ENCODE measurements around the gene ADAMTSL1. TPM values are rescaled to one million over a fixed set of nuclear protein-coding genes. Genes with fewer than 3 reads are reported as not detected.

ADAMTSL1 gene
- total and polyA plus RNA-seq, 2 of the 13 experiments (the other 11 are each of a cell fraction or from before 2014, with no cell fraction given): not detected

GRCh38 chr9:18442629-18443491 is 31.1 kb upstream of the ADAMTSL1 start (continued):
- TF ChIP-seq, protein P1, sequence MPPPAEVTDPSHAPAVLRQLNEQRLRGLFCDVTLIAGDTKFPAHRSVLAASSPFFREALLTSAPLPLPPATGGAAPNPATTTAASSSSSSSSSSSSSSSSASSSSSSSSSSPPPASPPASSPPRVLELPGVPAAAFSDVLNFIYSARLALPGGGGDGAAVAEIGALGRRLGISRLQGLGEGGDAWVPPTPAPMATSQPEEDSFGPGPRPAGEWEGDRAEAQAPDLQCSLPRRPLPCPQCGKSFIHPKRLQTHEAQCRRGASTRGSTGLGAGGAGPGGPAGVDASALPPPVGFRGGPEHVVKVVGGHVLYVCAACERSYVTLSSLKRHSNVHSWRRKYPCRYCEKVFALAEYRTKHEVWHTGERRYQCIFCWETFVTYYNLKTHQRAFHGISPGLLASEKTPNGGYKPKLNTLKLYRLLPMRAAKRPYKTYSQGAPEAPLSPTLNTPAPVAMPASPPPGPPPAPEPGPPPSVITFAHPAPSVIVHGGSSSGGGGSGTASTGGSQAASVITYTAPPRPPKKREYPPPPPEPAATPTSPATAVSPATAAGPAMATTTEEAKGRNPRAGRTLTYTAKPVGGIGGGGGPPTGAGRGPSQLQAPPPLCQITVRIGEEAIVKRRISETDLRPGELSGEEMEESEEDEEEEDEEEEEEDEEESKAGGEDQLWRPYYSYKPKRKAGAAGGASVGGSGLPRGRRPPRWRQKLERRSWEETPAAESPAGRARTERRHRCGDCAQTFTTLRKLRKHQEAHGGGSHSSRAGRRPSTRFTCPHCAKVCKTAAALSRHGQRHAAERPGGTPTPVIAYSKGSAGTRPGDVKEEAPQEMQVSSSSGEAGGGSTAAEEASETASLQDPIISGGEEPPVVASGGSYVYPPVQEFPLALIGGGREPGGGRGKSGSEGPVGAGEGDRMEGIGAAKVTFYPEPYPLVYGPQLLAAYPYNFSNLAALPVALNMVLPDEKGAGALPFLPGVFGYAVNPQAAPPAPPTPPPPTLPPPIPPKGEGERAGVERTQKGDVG (CRISPR knock-in tag; IDR thresholded peaks at IDR 0.05; ENCODE audit: borderline replicate concordance): no peak
- TF ChIP-seq ZNF567 (CRISPR knock-in tag; IDR thresholded peaks at IDR 0.05; ENCODE audit: borderline replicate concordance) (no peak), ATF7 (IDR thresholded peaks at IDR 0.05) (peak; percentile 59; the same call in 1 of the 2 replicates), ATF7 (CRISPR knock-in tag; IDR thresholded peaks at IDR 0.05) (no peak), ZNF296 (CRISPR knock-in tag; conservative IDR thresholded peaks at IDR 0.05) (no peak), KLF15 (CRISPR knock-in tag; IDR thresholded peaks at IDR 0.05; ENCODE audit: borderline replicate concordance) (no peak), CREM (IDR thresholded peaks at IDR 0.05) (no peak), CREM (CRISPR knock-in tag; IDR thresholded peaks at IDR 0.05) (no peak), RAD21 (CRISPR knock-in tag; IDR thresholded peaks at IDR 0.05) (0 out of 2 replicates have a peak, but pooled peaks have one; percentile 10)
- TF ChIP-seq, protein P2, sequence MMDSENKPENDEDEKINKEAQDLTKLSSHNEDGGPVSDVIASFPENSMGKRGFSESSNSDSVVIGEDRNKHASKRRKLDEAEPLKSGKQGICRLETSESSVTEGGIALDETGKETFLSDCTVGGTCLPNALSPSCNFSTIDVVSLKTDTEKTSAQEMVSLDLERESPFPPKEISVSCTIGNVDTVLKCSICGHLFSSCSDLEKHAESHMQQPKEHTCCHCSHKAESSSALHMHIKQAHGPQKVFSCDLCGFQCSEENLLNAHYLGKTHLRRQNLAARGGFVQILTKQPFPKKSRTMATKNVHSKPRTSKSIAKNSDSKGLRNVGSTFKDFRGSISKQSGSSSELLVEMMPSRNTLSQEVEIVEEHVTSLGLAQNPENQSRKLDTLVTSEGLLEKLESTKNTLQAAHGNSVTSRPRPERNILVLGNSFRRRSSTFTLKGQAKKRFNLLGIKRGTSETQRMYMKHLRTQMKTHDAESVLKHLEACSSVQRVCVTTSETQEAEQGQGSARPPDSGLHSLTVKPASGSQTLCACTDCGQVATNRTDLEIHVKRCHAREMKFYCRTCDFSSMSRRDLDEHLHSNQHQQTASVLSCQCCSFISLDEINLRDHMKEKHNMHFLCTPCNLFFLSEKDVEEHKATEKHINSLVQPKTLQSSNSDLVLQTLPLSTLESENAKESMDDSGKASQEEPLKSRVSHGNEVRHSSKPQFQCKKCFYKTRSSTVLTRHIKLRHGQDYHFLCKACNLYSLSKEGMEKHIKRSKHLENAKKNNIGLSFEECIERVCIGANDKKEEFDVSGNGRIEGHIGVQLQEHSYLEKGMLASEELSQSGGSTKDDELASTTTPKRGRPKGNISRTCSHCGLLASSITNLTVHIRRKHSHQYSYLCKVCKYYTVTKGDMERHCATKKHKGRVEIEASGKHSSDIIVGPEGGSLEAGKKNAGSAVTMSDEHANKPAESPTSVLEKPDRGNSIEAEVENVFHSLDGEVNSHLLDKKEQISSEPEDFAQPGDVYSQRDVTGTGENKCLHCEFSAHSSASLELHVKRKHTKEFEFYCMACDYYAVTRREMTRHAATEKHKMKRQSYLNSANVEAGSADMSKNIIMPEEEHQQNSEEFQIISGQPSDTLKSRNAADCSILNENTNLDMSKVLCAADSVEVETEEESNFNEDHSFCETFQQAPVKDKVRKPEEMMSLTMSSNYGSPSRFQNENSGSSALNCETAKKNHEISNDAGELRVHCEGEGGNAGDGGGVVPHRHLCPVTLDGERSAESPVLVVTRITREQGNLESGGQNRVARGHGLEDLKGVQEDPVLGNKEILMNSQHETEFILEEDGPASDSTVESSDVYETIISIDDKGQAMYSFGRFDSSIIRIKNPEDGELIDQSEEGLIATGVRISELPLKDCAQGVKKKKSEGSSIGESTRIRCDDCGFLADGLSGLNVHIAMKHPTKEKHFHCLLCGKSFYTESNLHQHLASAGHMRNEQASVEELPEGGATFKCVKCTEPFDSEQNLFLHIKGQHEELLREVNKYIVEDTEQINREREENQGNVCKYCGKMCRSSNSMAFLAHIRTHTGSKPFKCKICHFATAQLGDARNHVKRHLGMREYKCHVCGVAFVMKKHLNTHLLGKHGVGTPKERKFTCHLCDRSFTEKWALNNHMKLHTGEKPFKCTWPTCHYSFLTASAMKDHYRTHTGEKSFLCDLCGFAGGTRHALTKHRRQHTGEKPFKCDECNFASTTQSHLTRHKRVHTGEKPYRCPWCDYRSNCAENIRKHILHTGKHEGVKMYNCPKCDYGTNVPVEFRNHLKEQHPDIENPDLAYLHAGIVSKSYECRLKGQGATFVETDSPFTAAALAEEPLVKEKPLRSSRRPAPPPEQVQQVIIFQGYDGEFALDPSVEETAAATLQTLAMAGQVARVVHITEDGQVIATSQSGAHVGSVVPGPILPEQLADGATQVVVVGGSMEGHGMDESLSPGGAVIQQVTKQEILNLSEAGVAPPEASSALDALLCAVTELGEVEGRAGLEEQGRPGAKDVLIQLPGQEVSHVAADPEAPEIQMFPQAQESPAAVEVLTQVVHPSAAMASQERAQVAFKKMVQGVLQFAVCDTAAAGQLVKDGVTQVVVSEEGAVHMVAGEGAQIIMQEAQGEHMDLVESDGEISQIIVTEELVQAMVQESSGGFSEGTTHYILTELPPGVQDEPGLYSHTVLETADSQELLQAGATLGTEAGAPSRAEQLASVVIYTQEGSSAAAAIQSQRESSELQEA (CRISPR knock-in tag; IDR thresholded peaks at IDR 0.05; ENCODE audit: not compliant biosample characterization): no peak
- TF ChIP-seq, protein P3, sequence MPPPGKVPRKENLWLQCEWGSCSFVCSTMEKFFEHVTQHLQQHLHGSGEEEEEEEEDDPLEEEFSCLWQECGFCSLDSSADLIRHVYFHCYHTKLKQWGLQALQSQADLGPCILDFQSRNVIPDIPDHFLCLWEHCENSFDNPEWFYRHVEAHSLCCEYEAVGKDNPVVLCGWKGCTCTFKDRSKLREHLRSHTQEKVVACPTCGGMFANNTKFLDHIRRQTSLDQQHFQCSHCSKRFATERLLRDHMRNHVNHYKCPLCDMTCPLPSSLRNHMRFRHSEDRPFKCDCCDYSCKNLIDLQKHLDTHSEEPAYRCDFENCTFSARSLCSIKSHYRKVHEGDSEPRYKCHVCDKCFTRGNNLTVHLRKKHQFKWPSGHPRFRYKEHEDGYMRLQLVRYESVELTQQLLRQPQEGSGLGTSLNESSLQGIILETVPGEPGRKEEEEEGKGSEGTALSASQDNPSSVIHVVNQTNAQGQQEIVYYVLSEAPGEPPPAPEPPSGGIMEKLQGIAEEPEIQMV (CRISPR knock-in tag; IDR thresholded peaks at IDR 0.05; ENCODE audit: low read depth): no peak
- TF ChIP-seq, protein P4, sequence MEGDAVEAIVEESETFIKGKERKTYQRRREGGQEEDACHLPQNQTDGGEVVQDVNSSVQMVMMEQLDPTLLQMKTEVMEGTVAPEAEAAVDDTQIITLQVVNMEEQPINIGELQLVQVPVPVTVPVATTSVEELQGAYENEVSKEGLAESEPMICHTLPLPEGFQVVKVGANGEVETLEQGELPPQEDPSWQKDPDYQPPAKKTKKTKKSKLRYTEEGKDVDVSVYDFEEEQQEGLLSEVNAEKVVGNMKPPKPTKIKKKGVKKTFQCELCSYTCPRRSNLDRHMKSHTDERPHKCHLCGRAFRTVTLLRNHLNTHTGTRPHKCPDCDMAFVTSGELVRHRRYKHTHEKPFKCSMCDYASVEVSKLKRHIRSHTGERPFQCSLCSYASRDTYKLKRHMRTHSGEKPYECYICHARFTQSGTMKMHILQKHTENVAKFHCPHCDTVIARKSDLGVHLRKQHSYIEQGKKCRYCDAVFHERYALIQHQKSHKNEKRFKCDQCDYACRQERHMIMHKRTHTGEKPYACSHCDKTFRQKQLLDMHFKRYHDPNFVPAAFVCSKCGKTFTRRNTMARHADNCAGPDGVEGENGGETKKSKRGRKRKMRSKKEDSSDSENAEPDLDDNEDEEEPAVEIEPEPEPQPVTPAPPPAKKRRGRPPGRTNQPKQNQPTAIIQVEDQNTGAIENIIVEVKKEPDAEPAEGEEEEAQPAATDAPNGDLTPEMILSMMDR (CRISPR knock-in tag; IDR thresholded peaks at IDR 0.05): peak; percentile 76

Measured in HepG2 (cell line).